Natural killer cell (primary cell): ENCODE data around the gene GRID2. TPM values are rescaled to one million over a fixed set of nuclear protein-coding genes. Genes with fewer than 3 reads are reported as not detected.

Experiments
- ATAC-seq, 3 donors: fragments of 150-1000 bp in 2 of 3; fragments of 200-7000 bp in 1 of 3; cut with Tn5 transposase; 1 replicate in 1 of 3; 2 replicates in 2 of 3; pipeline ENCODE4 v1.10.0; 2021; ENCODE audit warnings: mild to moderate bottlenecking in 2 of 3, moderate library complexity in 2 of 3
- DNase-seq, 2 donors: peaks; one replicate each; pipeline versions ENCODE4 v3.0.0 to v3.0.0-alpha.2; 2013 to 2021; ENCODE audit warnings: mixed read lengths in 1 of 2
- H3K27ac ChIP-seq: one replicate; pipeline ENCODE4 v1.5.1; 2013; ENCODE audit warnings: mild to moderate bottlenecking, low read length
- H3K27me3 ChIP-seq: one replicate; pipeline ENCODE4 v1.6.1; 2013; ENCODE audit warnings: low read length; ENCODE audit not compliant: control insufficient read depth, insufficient read depth
- H3K36me3 ChIP-seq: one replicate; pipeline ENCODE4 v1.6.1; 2013; ENCODE audit warnings: low read length; ENCODE audit not compliant: control insufficient read depth, insufficient read depth
- H3K4me1 ChIP-seq: one replicate; pipeline ENCODE4 v1.6.1; 2013; ENCODE audit warnings: low read length; ENCODE audit not compliant: control insufficient read depth, insufficient read depth
- H3K4me3 ChIP-seq: one replicate; pipeline ENCODE4 v1.5.1; 2013; ENCODE audit warnings: low read length
- H3K9me3 ChIP-seq: one replicate; pipeline ENCODE4 v1.6.1; 2013; ENCODE audit warnings: low read length; ENCODE audit not compliant: control insufficient read depth, insufficient read depth
- H3K27ac Mint-ChIP-seq, 2 donors: one replicate each; pipeline ENCODE4 v1.8.0; 2022; ENCODE audit warnings: mild to moderate bottlenecking in 2 of 2, mixed read lengths in 2 of 2, moderate library complexity in 1 of 2
- H3K27me3 Mint-ChIP-seq, 2 donors: one replicate each; pipeline ENCODE4 v1.8.0; 2022; ENCODE audit warnings: low read depth in 2 of 2, mixed read lengths in 2 of 2
- H3K36me3 Mint-ChIP-seq: one replicate; pipeline ENCODE4 v1.8.0; 2022; ENCODE audit warnings: mixed read lengths
- H3K4me1 Mint-ChIP-seq, 2 donors: one replicate each; pipeline ENCODE4 v1.8.0; 2022; ENCODE audit warnings: mixed read lengths in 2 of 2
- H3K4me3 Mint-ChIP-seq: one replicate; pipeline ENCODE4 v1.8.0; 2022; ENCODE audit warnings: mild to moderate bottlenecking, moderate library complexity, mixed read lengths
- H3K9me3 Mint-ChIP-seq, 2 donors: one replicate each; pipeline ENCODE4 v1.8.0; 2022; ENCODE audit warnings: mixed read lengths in 2 of 2
- WGBS: methylation state at CpG from one replicate; pipeline ENCODE4 v1.1.7; 2013; ENCODE audit warnings: missing lambda C conversion rate; ENCODE audit not compliant: insufficient coverage; 5-methylcytosine and 5-hydroxymethylcytosine counted together
- intact Hi-C: fragments of 100-400 bp; cut with micrococcal nuclease; formaldehyde crosslinking; loops from one replicate; pipeline ENCODE4 v1.14.2; 2022
- total RNA-seq, 4 donors: library from RNA; stranded (reverse); fragments of 120-200 nt in 1 of 4; gene quantifications; one replicate each; pipeline versions ENCODE4 v1.2.3 to v1.2.4, GENCODE V29; 2013 to 2022
- TF ChIP-seq, protein P1 (sequence below): fragments of 200-600 bp; IDR thresholded peaks from one replicate; pipeline ENCODE4 v1.8.0; 2022; ENCODE audit warnings: antibody characterized with exemption

GRID2 gene
- total RNA-seq, 3 donors from 2014 or later (not counting 1 experiment from before 2014, with no cell fraction given) = not detected

- no peaks in the 10 kb centered on the region for H3K36me3 ChIP-seq
- H3K4me1 ChIP-seq = no peaks in the 10 kb centered on the region
- no peaks in the 10 kb centered on the region for H3K4me1 Mint-ChIP-seq
- no peak overlapping the region for H3K27ac ChIP-seq
- ATAC-seq (no peak), DNase-seq (no peak)
- peaks cover 15 to 18% of the 10 kb centered on the region in 2 donors for H3K9me3 Mint-ChIP-seq
- H3K9me3 ChIP-seq = no peaks in the 10 kb centered on the region
- H3K27ac Mint-ChIP-seq = no peak overlapping the region
- TF ChIP-seq, protein P1, sequence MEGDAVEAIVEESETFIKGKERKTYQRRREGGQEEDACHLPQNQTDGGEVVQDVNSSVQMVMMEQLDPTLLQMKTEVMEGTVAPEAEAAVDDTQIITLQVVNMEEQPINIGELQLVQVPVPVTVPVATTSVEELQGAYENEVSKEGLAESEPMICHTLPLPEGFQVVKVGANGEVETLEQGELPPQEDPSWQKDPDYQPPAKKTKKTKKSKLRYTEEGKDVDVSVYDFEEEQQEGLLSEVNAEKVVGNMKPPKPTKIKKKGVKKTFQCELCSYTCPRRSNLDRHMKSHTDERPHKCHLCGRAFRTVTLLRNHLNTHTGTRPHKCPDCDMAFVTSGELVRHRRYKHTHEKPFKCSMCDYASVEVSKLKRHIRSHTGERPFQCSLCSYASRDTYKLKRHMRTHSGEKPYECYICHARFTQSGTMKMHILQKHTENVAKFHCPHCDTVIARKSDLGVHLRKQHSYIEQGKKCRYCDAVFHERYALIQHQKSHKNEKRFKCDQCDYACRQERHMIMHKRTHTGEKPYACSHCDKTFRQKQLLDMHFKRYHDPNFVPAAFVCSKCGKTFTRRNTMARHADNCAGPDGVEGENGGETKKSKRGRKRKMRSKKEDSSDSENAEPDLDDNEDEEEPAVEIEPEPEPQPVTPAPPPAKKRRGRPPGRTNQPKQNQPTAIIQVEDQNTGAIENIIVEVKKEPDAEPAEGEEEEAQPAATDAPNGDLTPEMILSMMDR = no peak
- 69% methylated on average over 1 of the region's 2 CpGs for WGBS
- intact Hi-C loops = no loop called here
- no peak overlapping the region for H3K4me3 ChIP-seq
- no peaks in the 10 kb centered on the region for H3K27me3 ChIP-seq
- H3K36me3 Mint-ChIP-seq = peaks cover 8% of the 10 kb centered on the region
- no peak overlapping the region for H3K4me3 Mint-ChIP-seq
- H3K27me3 Mint-ChIP-seq = no peaks in the 10 kb centered on the region
Observed at GRCh38 chr4:93384887-93385286, 1081.1 kb downstream of the GRID2 start.

GRCh38 chr4:93394545-93395081 lies 1090.8 kb downstream of the GRID2 start:
- no peak overlapping the region for H3K4me3 ChIP-seq
- H3K27ac Mint-ChIP-seq = no peak overlapping the region
- H3K9me3 Mint-ChIP-seq = peaks cover 6 to 13% of the 10 kb centered on the region in 2 donors
- H3K4me1 Mint-ChIP-seq = no peaks in the 10 kb centered on the region
- H3K4me1 ChIP-seq = no peaks in the 10 kb centered on the region
- no peaks in the 10 kb centered on the region for H3K36me3 ChIP-seq
- H3K36me3 Mint-ChIP-seq = no peaks in the 10 kb centered on the region
- H3K27me3 Mint-ChIP-seq = no peaks in the 10 kb centered on the region
- H3K27ac ChIP-seq = no peak overlapping the region
- intact Hi-C loops = no loop called here
- TF ChIP-seq, protein P1 = no peak
- H3K9me3 ChIP-seq = no peaks in the 10 kb centered on the region
- no peak for ATAC-seq
- 80% methylated on average over 1 of the region's 2 CpGs for WGBS
- H3K27me3 ChIP-seq = no peaks in the 10 kb centered on the region
- H3K4me3 Mint-ChIP-seq = no peak overlapping the region
- DNase-seq = no peak

GRCh38 chr4:93396272-93396671 lies 1092.5 kb downstream of the GRID2 start:
- Histone ChIP-seq H3K4me1 (no peaks in the 10 kb centered on the region), H3K9me3 (no peaks in the 10 kb centered on the region), H3K36me3 (no peaks in the 10 kb centered on the region), H3K4me3 (no peak overlapping the region), H3K27me3 (no peaks in the 10 kb centered on the region), H3K27ac (no peak overlapping the region)
- intact Hi-C loops = no loop called here
- H3K27ac Mint-ChIP-seq = no peak overlapping the region
- DNase-seq (no peak), ATAC-seq (no peak)
- TF ChIP-seq, protein P1 = no peak
- WGBS = no CpG with 5 or more reads among the region's 1 CpG
- H3K36me3 Mint-ChIP-seq = no peaks in the 10 kb centered on the region
- no peak overlapping the region for H3K4me3 Mint-ChIP-seq
- H3K4me1 Mint-ChIP-seq = no peaks in the 10 kb centered on the region
- H3K9me3 Mint-ChIP-seq = peaks cover 6 to 13% of the 10 kb centered on the region in 2 donors
- no peaks in the 10 kb centered on the region for H3K27me3 Mint-ChIP-seq

GRCh38 chr4:93403571-93403970 lies 1099.8 kb downstream of the GRID2 start:
- DNase-seq (no peak), ATAC-seq (no peak)
- TF ChIP-seq, protein P1 = no peak
- Histone ChIP-seq H3K4me1 (no peaks in the 10 kb centered on the region), H3K36me3 (no peaks in the 10 kb centered on the region), H3K27me3 (no peaks in the 10 kb centered on the region), H3K9me3 (no peaks in the 10 kb centered on the region), H3K27ac (no peak overlapping the region), H3K4me3 (no peak overlapping the region)
- Mint-ChIP-seq H3K36me3 (no peaks in the 10 kb centered on the region), H3K4me3 (no peak overlapping the region), H3K27me3 (no peaks in the 10 kb centered on the region), H3K4me1 (no peaks in the 10 kb centered on the region), H3K9me3 (peaks cover 14 to 15% of the 10 kb centered on the region in 2 donors), H3K27ac (no peak overlapping the region)
- intact Hi-C loops = no loop called here
- WGBS = no CpG with 5 or more reads among the region's 1 CpG
